HG02970 (cell line): ENCODE data around the gene ALPK3.

Experiments used
- ATAC-seq: cut with Tn5 transposase; IDR thresholded peaks from one replicate; pipeline ENCODE4 v1.9.1; 2021; ENCODE audit warnings: mild to moderate bottlenecking, moderate library complexity, moderate number of reproducible peaks; ENCODE audit not compliant: unreplicated experiment, low FRiP score

ALPK3 gene

DNA sequence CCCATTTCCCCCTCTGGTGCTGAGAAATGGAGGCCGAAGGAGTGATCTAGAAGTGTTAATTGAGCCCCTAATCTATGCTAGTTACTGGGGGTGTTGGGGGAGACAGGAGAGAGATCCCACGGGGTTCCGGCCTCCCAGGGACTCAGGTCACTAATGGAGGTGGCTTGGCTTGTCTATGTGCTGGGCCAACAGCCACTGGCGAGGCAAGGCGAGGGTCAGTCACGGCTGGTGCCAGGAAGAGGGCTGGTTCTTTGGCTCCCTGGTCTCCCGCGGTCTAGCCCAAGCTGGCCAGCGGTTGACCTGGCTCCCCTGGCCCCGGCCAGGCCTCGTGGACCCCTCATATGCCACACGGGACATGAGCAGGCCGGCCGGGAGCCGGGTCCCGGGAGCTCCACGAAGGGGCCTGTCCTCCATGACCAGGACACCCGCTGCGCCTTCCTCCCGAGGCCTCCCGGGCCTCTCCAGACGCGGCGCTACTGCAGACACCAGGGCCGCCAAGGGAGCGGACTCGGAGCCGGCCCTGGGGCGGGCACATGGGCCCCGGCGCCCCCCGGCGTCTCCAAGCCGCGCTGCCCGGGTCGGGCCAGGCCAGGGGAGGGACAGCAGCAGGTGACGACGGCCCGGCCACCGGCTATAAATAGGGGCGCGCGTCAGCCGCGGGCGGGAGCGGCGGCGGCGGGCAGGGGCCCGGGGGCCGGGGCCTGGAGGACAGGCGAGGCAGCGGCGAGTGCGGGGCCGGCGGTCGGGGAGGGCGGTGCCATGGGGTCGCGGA lies at the start of gene ALPK3:
ALPK3 (plus strand) TSS at position 663 of the 772 bp plus-strand sequence; CDS start at position 760, 97 bp downstream.
- no peak for ATAC-seq

- no peak for ATAC-seq
These were observed 45.1 kb upstream of the ALPK3 start for GRCh38 chr15:84772031-84772430.

DNA sequence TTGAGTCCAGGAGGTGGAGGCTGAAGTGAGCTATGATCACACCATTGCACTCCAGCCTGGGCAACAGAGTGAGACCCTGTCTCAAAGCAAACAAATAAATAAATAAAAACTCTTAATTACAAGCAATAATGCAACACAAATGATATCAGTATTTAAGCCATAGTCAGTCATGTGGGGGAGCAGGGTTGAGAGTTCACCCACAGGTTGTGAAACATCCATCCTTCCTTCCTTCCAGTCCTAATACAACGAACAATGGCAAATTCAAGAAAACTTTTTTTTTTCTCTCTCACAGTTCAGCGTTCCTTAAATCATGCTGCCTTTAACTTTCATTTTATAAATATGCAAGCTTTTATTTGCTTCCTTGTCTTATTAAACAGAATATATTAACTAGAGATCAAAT lies 44.7 kb upstream of the ALPK3 start:
- ATAC-seq, result no peak

- no peak for ATAC-seq
These were observed 43.4 kb upstream of the ALPK3 start for GRCh38 chr15:84773716-84774115.

DNA sequence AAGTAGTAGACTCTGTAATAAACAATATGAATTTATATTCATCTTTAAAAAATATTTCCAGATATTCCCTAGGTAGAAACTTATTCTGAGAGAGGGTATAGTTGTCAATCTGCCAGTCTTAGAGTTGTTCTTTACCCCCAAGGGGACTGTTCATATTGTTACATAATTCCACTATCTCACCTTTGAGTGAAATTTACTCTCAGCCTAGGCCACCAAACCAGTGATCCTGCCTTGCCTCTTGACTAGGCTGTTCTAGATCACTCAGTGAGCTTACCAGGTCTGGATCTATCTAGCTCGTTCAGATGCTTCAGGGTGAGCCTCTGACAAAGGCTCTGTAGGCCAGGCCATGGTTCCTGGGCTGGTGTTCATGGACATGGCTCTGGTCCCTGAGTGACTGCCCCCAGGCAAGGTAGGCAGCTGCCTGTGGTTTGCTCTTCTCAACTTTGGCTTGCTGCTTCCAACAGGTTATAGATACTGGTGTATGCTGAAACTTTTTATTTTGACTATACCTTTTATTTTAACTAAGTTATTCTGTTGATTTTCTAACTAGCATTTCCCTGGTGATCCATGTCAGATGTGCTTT lies 41.2 kb upstream of the ALPK3 start:
- no peak for ATAC-seq

- ATAC-seq, result no peak
These were observed 39.0 kb upstream of the ALPK3 start for GRCh38 chr15:84778194-84778593.

GRCh38 chr15:84780492-84780891 lies 36.7 kb upstream of the ALPK3 start:
- ATAC-seq, result no peak

DNA sequence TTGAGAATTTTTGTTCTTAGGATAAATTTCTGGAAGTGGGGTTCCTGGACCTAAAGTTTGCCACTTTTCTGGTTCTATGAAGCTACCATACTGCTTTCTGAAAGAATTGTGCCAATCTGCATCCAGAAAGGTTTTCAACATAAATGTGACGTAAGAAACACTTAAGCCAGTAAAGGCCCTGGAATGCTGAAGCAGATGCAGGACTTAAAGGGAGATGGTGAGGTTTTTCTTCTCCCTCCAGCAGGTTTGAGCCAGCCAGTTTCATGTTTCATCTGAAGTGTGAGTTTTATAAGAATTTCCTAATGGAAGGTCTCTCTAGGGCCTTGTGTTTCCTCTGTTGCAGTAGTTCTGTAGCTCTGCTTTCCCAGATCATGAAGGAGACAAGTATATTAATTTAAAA lies 35.7 kb upstream of the ALPK3 start:
- ATAC-seq, result no peak

DNA sequence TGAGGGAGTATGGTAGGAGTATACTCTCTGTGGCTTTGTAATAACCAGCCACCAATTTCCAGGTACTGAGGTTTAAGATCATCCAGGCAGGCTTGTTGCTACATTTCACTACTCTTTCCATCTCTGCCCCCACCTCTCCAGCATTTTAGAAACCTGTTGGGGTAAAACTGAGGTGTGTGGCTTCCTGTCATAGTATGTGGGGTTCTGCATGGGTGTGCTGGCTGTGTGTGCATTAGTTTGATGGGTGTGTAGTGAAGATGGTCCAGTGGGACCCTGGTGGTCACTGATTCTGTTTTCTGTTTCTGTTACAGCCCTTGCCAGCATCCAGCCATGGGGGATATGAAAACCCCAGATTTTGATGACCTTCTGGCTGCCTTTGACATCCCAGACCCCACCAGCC lies 34.8 kb upstream of the ALPK3 start:
- ATAC-seq, result no peak

DNA sequence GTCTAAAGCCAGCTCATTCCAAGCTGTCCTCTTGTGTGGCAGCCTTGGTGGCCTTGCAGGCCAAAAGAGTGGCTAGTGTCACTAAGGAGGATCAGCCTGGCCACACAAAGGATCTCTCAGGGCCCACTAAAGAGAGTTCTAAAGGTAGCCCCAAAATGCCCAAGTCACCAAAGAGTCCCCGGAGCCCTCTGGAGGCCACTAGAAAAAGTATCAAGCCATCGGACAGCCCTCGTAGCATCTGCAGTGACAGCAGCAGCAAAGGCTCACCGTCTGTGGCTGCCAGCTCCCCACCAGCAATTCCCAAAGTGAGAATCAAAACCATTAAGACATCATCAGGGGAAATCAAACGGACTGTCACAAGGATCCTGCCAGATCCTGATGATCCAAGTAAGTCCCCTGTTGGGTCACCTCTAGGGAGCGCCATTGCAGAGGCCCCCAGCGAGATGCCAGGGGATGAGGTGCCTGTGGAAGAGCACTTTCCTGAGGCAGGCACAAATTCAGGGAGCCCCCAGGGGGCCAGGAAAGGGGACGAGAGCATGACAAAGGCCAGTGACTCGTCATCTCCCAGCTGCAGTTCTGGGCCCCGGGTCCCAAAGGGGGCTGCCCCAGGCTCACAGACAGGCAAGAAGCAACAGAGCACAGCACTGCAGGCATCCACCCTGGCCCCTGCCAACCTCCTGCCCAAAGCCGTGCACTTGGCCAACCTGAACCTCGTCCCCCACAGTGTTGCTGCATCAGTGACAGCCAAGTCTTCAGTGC lies 33.5 kb upstream of the ALPK3 start:
- ATAC-seq, result no peak

GRCh38 chr15:84784262-84784661 lies 32.9 kb upstream of the ALPK3 start:
- no peak for ATAC-seq

- no peak for ATAC-seq
These were observed 32.1 kb upstream of the ALPK3 start for GRCh38 chr15:84785053-84785452.

DNA sequence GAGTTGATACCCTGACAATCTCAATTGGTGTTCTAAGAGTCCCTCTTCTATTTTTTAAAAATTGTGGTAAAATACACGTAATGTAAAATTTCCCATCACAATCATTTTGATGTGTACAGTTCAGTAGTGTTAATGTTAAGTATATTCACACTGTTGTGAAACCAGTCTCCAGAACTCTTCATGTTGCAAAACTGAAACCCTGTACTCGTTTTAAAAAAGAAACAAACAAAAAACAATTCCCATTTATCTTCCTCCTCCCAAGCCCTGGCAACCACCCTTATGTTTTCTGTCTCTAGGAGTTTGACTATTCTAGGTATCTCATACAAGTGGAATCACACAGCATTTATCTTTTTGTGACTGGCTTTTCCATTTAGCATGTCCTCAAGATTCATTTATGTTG lies 28.7 kb upstream of the ALPK3 start:
- ATAC-seq, result no peak

GRCh38 chr15:84789762-84790161 lies 27.4 kb upstream of the ALPK3 start:
- ATAC-seq, result no peak

- ATAC-seq, result no peak
These were observed 26.5 kb upstream of the ALPK3 start for GRCh38 chr15:84790676-84791075.

DNA sequence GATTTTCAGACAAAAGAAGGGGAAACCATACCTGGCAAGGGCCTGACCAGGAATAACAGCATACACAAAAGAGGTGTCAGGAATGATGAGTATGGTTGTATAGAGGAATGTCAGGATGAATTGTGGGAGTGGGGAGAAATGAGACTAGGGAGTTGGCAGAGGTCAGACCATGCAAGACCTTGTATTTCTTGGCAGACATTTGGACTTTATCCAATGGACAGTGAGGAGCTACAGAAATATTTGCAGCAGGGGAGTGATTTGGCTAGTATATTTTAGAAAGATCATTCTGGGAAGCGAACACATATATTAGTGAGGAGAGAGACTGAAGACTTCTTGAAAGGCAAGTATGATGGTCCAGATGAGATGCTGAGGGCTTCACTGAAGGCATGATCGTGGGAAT lies 25.4 kb upstream of the ALPK3 start:
- ATAC-seq, result no peak

GRCh38 chr15:84793431-84794161 lies 23.6 kb upstream of the ALPK3 start:
- ATAC-seq, result no peak

DNA sequence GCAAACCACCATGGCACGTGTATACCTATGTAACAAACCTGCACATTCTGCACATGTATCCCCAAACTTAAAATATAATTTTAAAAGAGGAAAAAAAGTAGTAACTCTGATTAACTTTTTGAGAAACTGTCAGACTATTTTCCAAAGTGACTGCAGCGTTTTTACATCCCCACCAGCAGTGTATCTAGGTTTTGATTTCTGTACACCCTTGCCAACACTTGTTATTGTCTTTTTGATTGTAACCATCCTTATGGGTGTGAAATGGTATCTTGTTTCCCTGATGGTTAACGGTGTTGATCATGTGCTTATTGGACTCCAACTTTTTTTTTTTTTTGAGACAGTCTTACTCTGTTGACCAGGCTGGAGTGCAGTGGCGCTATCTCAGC lies 23.0 kb upstream of the ALPK3 start:
- no peak for ATAC-seq

DNA sequence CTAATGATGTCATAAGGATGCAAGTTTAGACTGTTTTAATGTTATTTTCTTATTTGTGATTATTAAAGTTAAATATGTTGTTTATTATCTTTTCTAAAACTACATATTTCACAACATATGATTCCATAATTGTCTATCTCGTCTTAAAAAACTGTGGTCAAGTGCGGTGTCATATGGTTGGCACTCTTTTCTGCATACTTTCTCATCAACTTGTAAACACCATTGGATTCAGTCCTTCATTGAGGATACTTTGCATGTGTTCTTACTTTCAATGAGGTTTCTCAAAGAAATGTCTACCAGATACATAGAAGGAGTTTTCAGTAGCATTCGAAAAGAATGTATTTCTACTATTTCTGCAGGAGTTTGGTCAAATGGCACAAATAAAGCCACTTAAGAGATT lies 22.0 kb upstream of the ALPK3 start:
- no peak for ATAC-seq

GRCh38 chr15:84797212-84797611 lies 19.9 kb upstream of the ALPK3 start:
- ATAC-seq, result no peak

DNA sequence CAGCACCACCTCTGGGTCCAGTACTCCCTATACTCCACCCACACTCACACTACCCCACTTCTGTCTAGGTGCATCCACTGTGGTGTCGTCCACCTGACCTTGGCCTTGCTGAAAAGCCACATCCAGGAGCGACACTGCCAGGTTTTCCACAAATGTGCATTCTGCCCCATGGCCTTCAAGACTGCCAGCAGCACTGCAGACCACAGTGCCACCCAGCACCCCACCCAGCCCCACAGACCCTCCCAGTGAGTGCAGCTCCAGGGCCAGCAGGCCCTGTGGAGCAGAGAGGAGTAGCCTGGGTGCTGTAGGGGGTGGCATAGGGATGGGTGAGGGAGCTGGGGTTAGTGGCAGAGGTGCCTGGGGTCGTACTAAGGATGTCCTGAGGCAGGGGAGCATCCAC lies 19.4 kb upstream of the ALPK3 start:
- no peak for ATAC-seq
